Anterior cingulate cortex (tissue), 58 donors: ENCODE results near the gene NOC2L.

Source experiments
- DNase-seq, 58 donors: peaks; one replicate each; lab custom pipeline; 2025; lab: John Stamatoyannopoulos, UW

The NOC2L gene

GRCh38 chr1:958823-959730 is at the start of gene NOC2L:
Gene NOC2L (minus strand): TSS chr1:959256. CDS start chr1:959240, 16 bp downstream.
- DNase-seq = peak; percentile 16 to 94 (median 88)

DNA sequence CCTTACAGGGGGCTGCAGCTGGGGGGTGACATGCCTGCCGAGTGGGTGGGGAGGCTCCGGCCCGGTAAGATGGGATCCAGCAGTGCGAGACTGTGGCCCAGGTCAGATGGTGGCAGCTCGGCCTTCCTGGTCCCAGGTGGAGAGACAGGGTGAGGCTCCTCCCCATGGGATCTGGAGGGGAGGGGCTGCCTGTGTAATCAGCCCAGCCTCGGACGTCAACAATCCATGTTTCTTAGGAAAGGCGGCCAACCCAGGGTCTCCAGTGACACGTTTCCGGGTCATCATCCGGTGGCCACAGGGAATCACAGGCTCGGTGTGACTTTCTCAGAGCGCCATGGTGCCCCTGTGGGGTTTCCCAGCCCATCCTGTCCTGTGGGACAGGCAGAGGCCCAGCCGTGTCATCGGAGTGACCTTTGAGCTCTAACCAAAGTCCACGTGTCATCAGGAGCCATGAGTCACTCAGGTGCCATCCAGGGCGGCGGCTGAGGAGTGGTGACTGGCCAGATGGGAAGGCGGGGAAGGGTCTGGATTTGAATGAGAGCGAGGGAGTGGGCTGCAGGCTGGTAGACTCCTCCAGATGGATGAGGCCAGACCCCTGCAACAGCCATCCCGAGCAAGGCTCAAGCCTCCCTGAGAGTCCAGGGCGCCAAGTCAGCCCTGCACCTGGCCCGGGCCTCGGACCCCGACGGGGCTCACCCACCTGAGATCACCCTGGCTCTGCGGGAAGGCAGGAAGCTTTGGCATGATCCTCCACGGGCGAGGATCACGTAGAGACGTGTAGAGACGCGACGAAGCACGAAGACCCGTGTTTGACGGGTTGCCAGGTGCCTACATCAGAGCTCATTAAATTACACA is 47.5 kb upstream of the NOC2L start:
- DNase-seq = no peak

DNA sequence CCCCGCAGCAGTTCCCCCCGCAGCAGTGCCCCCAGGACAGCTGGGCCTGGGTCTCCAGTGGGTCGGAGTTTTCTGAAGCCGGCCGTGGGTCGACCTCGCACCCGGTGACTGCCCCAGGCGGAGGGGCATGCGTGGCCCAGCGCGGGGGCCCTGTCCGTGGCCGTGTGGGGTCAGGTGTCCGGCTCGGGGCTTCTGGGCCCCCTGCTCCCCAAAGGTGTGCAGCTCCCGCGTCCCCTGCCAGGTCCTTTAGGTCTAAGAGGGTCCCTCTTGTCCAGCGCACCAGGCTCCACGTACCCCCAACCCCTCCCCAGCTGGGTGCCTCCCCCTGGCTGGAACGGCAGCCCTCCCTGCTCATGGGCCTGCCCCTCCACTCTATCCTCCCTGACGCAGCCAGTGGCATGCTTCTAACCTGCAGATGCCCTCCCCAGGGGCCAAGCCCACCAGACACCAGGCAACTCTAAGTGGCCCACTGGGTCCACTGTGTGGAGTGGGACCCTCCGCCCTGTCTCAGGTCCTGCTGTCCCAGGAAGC is 46.8 kb upstream of the NOC2L start:
- DNase-seq = no peak

DNA sequence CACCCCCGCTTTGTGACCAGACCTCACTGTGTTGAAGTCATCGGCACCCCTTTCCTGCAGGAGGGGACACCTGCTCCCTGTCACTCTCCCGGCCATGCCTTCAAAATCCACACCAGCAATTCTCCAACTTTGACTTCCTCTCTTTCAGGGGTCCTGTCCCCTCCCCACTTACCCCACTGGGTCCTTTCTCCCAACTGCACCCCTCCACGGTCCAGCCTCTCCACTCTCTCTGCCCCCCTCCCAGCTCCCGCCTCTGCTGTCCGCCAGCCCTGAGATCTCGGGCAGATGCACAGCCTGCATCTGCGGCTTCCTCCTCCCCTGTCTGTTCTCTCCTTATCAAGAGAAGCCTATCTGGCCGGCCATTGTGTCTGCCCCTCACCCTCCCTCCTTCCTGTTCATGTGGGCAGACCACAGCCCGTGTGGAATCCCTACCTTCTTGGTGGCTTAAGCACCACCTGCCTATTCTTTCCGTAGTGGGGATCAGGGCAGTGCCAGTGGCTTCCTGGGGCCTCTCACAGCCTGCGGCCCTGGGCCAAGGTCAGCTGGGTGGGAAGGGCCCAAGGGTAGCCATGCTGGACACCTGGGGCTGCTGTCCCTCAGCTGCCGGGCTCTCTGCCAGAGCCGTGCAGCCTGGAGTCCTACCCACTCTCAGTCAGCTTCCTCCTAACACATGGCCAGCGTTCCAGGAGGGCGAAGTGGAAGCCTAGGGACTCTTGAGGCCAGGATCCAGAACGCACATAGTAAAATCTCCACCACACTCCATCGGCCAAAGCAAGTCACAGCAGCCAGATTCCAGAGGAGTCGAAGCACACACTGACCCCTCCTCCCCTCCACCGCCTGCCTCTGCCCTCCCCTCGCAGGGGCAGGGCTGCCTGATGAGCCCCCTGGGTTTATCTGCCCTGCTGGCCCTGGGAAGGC is 46.0 kb upstream of the NOC2L start:
- no peak for DNase-seq

- no peak for DNase-seq
Measured at GRCh38 chr1:1004420-1004779, 45.3 kb upstream of the NOC2L start.

DNA sequence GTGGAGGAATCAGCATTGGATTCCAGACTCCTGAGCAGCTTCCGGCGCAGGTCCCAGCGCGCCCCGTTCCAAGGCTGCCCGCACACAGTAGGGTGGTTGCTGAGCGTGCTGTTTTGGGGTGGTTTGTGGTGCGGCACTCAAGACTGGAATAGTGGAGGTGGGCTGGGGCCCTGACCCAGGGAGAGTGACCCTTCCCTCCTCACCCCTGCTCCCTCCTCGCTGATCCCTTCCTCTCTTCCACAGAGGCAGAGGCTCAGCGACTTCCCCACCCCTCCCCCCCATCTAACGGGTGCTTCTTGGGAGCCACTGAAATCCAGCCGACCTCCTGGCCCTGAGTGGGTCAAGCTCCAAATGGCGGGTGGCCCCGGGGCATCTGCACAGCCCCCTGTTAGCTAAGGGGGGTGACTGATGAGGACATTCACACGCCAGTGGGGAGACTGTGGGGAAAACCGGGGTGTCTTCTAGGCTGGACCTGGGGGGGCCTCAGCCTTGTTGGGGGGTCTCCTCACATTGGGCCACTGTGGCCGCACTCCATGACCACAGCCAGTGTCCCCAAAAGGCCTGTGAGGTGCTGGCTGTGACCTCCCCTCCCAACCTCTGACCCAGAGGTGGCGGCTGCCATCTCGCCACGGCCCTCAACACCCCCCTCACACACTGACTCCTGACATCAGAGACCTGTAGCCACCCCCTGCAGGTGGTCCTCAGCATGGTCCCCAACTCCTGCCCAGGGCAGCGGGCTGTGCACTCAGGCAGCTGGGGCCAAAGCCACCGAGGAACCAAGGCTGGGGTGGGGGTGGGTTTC is 44.8 kb upstream of the NOC2L start:
- no peak for DNase-seq

- DNase-seq = no peak
Measured at GRCh38 chr1:1001057-1001783, 42.2 kb upstream of the NOC2L start.

DNA sequence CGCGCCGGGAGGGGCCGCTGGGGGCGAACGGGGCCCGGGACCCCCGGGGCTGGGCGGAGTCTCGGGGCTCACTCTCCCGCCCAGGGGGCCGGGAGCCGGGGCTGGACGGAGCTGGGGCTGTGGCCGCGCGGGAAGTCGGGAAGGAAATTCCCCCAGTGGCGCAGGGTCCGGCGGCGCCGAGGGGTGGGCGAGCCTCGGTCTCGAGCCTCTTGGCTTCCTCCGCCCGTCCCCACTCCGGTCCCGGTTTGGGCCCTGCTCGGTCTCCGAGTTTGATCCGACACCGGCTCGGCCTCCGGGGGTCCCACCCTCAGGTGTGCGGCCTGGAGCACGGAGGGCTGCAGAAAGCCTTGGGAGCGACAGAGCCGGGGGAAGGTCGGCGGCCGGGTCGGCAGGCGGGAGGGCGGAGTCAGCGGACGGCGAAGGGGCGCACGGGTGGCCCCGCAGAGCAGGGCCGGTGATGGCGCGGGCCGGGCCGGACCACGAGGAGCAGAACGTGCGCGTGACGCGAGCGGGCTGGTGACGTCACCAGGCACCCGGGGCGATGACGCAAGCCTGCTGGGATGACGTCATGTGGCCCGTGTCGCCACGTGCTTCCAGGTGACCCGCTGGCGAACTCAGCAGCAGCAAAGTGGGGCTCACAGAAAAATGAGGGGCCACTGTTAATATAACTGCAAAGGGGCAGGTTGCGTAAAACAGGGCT is 41.5 kb upstream of the NOC2L start:
- DNase-seq = peak in 51 of 58 donors; percentile 25 to 89 (median 63)

DNA sequence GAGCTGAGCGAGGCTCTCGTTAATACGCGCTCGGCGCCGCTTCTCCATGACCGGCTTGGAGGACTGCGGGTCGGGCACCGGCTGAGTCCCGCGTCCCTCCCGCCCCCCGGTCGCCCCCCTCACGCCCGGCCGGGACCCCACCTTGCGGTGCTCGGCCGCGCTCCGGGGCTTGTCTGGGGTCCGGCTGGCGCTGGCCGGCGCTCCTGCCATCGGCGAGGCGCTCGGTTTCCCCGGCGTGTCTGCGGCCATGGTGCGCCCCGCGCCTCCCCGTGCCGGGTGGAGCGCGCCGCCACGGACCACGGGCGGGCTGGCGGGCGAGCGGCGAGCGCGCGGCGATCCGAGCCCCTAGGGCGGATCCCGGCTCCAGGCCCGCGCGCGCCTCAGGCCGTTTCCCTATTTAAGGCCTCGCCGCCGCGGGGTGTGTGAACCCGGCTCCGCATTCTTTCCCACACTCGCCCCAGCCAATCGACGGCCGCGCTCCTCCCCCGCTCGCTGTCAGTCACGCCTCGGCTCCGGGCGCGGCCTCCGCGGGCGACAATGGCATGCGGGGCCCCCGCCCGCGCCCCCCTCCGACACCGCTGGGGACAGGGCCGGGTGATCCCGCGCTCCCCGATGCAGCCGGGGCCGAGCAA is 40.8 kb upstream of the NOC2L start, which contains the start of gene HES4:
HES4 (minus strand) TSS at position 373 of the 632 bp plus-strand sequence; CDS start at position 249, 124 bp downstream.
- DNase-seq = peak in 56 of 58 donors; percentile 31 to 89 (median 71)

GRCh38 chr1:998995-999724 is 40.1 kb upstream of the NOC2L start:
- peak in 2 of 58 donors; percentile 28 to 55 for DNase-seq

DNA sequence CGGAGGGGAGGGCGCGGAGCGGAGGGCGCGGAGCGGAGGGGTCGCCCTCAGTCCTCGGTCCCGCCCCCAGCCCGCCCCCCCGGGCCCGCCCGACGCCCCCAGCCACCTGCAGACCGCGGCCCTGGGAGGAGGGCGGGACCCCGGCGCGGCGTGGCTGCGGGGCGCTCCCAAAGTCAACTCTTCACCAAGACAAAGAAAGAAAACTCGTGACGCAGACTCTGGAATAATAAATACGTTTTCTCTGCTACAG is 39.6 kb upstream of the NOC2L start:
- peak in 1 of 58 donors; percentile 56 for DNase-seq

DNA sequence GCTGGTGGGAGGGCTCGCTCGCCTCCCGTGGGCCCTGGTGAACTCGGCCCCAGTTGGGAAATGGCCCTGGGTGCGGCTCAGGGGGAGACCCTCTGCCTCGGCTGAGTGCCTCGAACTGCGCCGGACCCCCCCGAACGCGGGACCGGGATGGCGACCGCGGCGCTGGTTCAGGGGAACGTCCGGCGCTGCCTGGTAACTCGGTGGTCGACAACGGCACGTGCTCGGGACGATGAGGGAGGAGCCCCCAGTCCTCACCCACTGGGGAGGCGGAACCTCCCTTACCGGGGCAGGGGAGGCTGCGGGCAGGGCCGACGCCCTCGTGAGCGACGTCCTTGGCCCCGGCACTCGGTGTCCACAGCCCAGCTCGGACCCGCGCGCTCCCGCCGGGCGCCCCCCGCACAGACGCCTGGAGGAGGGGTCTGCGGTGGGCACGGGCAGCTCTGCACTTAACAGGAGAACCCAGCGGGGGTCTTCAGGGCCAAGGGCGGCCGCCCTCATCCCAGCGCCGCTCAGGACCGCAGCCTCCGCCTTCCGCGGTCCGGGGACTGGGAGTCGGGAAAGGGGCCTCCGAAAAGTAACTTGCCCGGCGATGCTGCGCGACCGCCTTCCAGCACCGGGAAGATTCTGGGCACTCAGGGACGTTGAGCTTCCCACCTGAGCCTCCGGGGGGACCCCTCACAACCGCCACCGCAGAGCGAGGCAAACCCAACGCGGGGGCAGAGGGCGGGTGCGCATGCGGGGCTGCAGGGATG is 39.1 kb upstream of the NOC2L start:
- no peak for DNase-seq

DNA sequence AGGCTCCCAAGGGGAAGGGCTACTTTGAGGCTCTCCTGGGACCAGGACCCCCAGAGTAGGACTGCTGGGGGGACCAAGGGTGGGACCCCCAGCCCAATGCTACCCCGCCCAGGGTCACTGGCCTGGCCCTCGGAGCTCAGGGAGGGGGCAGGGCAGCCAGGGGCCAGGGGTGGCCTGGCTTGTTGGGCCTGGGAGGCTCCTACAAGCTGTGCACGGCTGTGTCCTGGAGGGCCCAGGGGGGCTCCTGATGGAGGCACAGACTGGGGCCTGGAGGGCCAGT is 38.6 kb upstream of the NOC2L start:
- no peak for DNase-seq

GRCh38 chr1:996851-997712 is 38.0 kb upstream of the NOC2L start:
- no peak for DNase-seq
